HepG2 (cell line): ENCODE results near the gene SPCS1. TPM values are rescaled to one million over a fixed set of nuclear protein-coding genes. Genes with fewer than 3 reads are reported as not detected.

Source experiments
- ATAC-seq: fragments of 200-7000 bp; cut with Tn5 transposase; 3 replicates; pipeline ENCODE4 v1.9.1; 2020; ENCODE audit warnings: mild to moderate bottlenecking, moderate library complexity
- BruUV-seq: library from RNA; stranded (reverse); fragments of 400-500 nt; replicated peaks from 2 replicates; lab custom pipeline; 2021; lab: Mats Ljungman, UMichigan
- CTCF ChIA-PET: fragments of 300-600 bp; formaldehyde crosslinking; extraction: SDS; loops from one replicate; lab custom pipeline; 2021; ENCODE audit warnings: low total read pairs, inconsistent platforms, low intra/inter-chr PET ratio; lab: Yijun Ruan, JAX
- POLR2A ChIA-PET: fragments of 350-600 bp; sonication (Branson Sonifier 250); formaldehyde crosslinking; loops from one replicate; lab custom pipeline; 2020; ENCODE audit warnings: antibody characterized with exemption, inconsistent platforms; lab: Yijun Ruan, JAX
- DNase-seq: peaks from one replicate; pipeline ENCODE4 v3.0.0-alpha.2; 2015; ENCODE audit warnings: low spot score
- FAIRE-seq: peaks from 3 replicates; lab custom pipeline; 2011; peaks lifted over from hg19 to GRCh38; lab: Jason Lieb, UNC
- H2AFZ ChIP-seq: one replicate; pipeline ENCODE4 v1.6.1; 2011; ENCODE audit warnings: low read length, inconsistent platforms
- H3K27ac ChIP-seq: fragments of 300-600 bp; 3 replicates; pipeline ENCODE4 v1.8.0; 2011; ENCODE audit warnings: mixed run types, mild to moderate bottlenecking, mixed read lengths, low read length, inconsistent platforms; ENCODE audit not compliant: insufficient read depth; ENCODE audit errors: extremely low read length
- H3K27me3 ChIP-seq, 2 experiments: fragments of 200-600 bp in 1 of 2; 2 replicates in 1 of 2; 3 replicates in 1 of 2; pipeline versions ENCODE4 v1.6.0 to v1.8.0; 2011; ENCODE audit warnings: low read length in 2 of 2, mild to moderate bottlenecking in 2 of 2, moderate library complexity in 2 of 2, inconsistent platforms in 1 of 2; ENCODE audit not compliant: insufficient read depth in 2 of 2, control insufficient read depth in 1 of 2
- H3K36me3 ChIP-seq, 2 experiments: fragments of 200-600 bp in 1 of 2; replicated peaks in 1 of 2; 2 replicates in 1 of 2; 3 replicates in 1 of 2; pipeline versions ENCODE4 v1.5.1 to v1.8.0; 2011; ENCODE audit warnings: low read length in 2 of 2, inconsistent platforms in 1 of 2; ENCODE audit not compliant: insufficient read depth in 2 of 2, control insufficient read depth in 1 of 2
- H3K4me1 ChIP-seq: 2 replicates; pipeline ENCODE4 v1.5.1; 2012; ENCODE audit warnings: low read length, inconsistent platforms; ENCODE audit not compliant: insufficient read depth
- H3K4me2 ChIP-seq: 2 replicates; pipeline ENCODE4 v1.6.0; 2011; ENCODE audit warnings: low read depth, low read length, inconsistent platforms
- H3K4me3 ChIP-seq, 3 experiments: fragments of 200-600 bp in 1 of 3; sonication (generic), shearing (Covaris generic) in 1 of 3; replicated peaks in 1 of 3; 2 replicates each; pipeline ENCODE4 v1.5.1; 2011 to 2016; ENCODE audit warnings: low read length in 3 of 3, inconsistent platforms in 2 of 3, low read depth in 2 of 3, mild to moderate bottlenecking in 2 of 3, control low read depth in 1 of 3, mixed read lengths in 1 of 3; ENCODE audit not compliant: insufficient read depth in 1 of 3
- H3K79me2 ChIP-seq: one replicate; pipeline ENCODE4 v1.6.1; 2011; ENCODE audit warnings: low read length, inconsistent platforms; ENCODE audit not compliant: insufficient read depth
- H3K9ac ChIP-seq: 2 replicates; pipeline ENCODE4 v1.6.0; 2011; ENCODE audit warnings: mild to moderate bottlenecking, low read depth, low read length, inconsistent platforms; ENCODE audit not compliant: insufficient read depth
- H3K9me3 ChIP-seq: 2 replicates; pipeline ENCODE4 v1.5.1; 2012; ENCODE audit warnings: mild to moderate bottlenecking, low read length
- H4K20me1 ChIP-seq: 2 replicates; pipeline ENCODE4 v1.6.0; 2011; ENCODE audit warnings: inconsistent platforms, mild to moderate bottlenecking, low read length, moderate library complexity; ENCODE audit not compliant: insufficient read depth
- EP300 ChIP-seq, 3 experiments: sonication (generic) in 1 of 3; formaldehyde crosslinking in 1 of 3; IDR thresholded peaks; 2 replicates each; pipeline versions ENCODE4 v1.5.1 to v1.6.1; 2011 to 2020; ENCODE audit warnings: low read depth in 2 of 3, low read length in 2 of 3, borderline replicate concordance in 1 of 3, improper control_type of control experiment in 1 of 3, mild to moderate bottlenecking in 1 of 3, missing genetic modification reagents in 1 of 3, moderate library complexity in 1 of 3
- HIC2 ChIP-seq: sonication (generic); formaldehyde crosslinking; IDR thresholded peaks from 2 replicates; pipeline ENCODE4 v1.9.0; 2022; ENCODE audit warnings: low read depth, missing genetic modification reagents
- KAT2B ChIP-seq: fragments of 150-350 bp; IDR thresholded peaks from 2 replicates; pipeline ENCODE4 v1.6.1; 2014; ENCODE audit warnings: low read depth, low read length, borderline replicate concordance
- KMT2A ChIP-seq: sonication (generic); formaldehyde crosslinking; IDR thresholded peaks from 2 replicates; pipeline ENCODE4 v1.4.0; 2020; ENCODE audit warnings: missing genetic modification reagents
- MEF2D ChIP-seq: sonication (generic); formaldehyde crosslinking; IDR thresholded peaks from 2 replicates; pipeline ENCODE4 v1.5.1; 2020; ENCODE audit warnings: mild to moderate bottlenecking, missing genetic modification reagents
- NR2F6 ChIP-seq, 2 experiments: IDR thresholded peaks; 2 replicates each; pipeline ENCODE4 v1.6.1; 2016; ENCODE audit warnings: antibody characterized with exemption in 1 of 2, mild to moderate bottlenecking in 1 of 2
- PLSCR1 ChIP-seq: sonication (generic); formaldehyde crosslinking; IDR thresholded peaks from 2 replicates; pipeline ENCODE4 v1.5.0; 2020; ENCODE audit warnings: missing genetic modification reagents, mild to moderate bottlenecking, borderline replicate concordance
- POLR2A ChIP-seq, 2 experiments: IDR thresholded peaks; 2 replicates each; pipeline ENCODE4 v1.6.1; 2011; ENCODE audit warnings: low read depth in 2 of 2, low read length in 2 of 2, mild to moderate bottlenecking in 1 of 2, moderate library complexity in 1 of 2; ENCODE audit not compliant: insufficient read depth in 1 of 2
- RCOR2 ChIP-seq: IDR thresholded peaks from 2 replicates; pipeline ENCODE4 v1.6.1; 2016; ENCODE audit warnings: missing biosample characterization, missing genetic modification reagents
- SALL1 ChIP-seq: sonication (generic); formaldehyde crosslinking; IDR thresholded peaks from 2 replicates; pipeline ENCODE4 v1.8.0; 2022; ENCODE audit warnings: mild to moderate bottlenecking, missing genetic modification reagents
- SIX1 ChIP-seq: sonication (generic); formaldehyde crosslinking; IDR thresholded peaks from 2 replicates; pipeline ENCODE4 v1.4.0; 2020; ENCODE audit warnings: missing genetic modification reagents, borderline replicate concordance
- STAT5B ChIP-seq: sonication (generic); formaldehyde crosslinking; IDR thresholded peaks from 2 replicates; pipeline ENCODE4 v1.4.0; 2020; ENCODE audit warnings: missing genetic modification reagents
- TBX3 ChIP-seq: fragments of 450-650 bp; IDR thresholded peaks from 2 replicates; pipeline ENCODE4 v1.6.1; 2017; ENCODE audit warnings: antibody characterized with exemption, mild to moderate bottlenecking, inconsistent platforms, borderline replicate concordance
- THAP11 ChIP-seq: IDR thresholded peaks from 2 replicates; pipeline ENCODE4 v1.6.1; 2016; ENCODE audit warnings: missing biosample characterization, missing genetic modification reagents
- THAP7 ChIP-seq: sonication (generic); formaldehyde crosslinking; IDR thresholded peaks from 2 replicates; pipeline ENCODE4 v1.8.1; 2023; ENCODE audit warnings: mild to moderate bottlenecking, missing genetic modification reagents
- TSC22D2 ChIP-seq: sonication (generic); formaldehyde crosslinking; IDR thresholded peaks from 2 replicates; pipeline ENCODE4 v1.5.1; 2020; ENCODE audit warnings: missing genetic modification reagents, mild to moderate bottlenecking, borderline replicate concordance
- ZBTB7B ChIP-seq: sonication (generic); formaldehyde crosslinking; IDR thresholded peaks from 2 replicates; pipeline ENCODE4 v1.4.0; 2020; ENCODE audit warnings: missing genetic modification reagents
- ZFP90 ChIP-seq: sonication (generic); formaldehyde crosslinking; IDR thresholded peaks from 2 replicates; pipeline ENCODE4 v1.8.0; 2022; ENCODE audit warnings: missing genetic modification reagents, mild to moderate bottlenecking, inconsistent platforms, borderline replicate concordance
- ZNF232 ChIP-seq: sonication (generic); formaldehyde crosslinking; IDR thresholded peaks from 2 replicates; pipeline ENCODE4 v1.4.0; 2020; ENCODE audit warnings: missing genetic modification reagents, borderline replicate concordance
- ZNF576 ChIP-seq: sonication (generic); formaldehyde crosslinking; IDR thresholded peaks from 2 replicates; pipeline ENCODE4 v1.4.0; 2020; ENCODE audit warnings: mild to moderate bottlenecking, missing genetic modification reagents
- ZNF761 ChIP-seq: sonication (generic); formaldehyde crosslinking; conservative IDR thresholded peaks from 2 replicates; pipeline ENCODE4 v1.4.0; 2020; ENCODE audit warnings: mild to moderate bottlenecking, missing genetic modification reagents
- ZNF768 ChIP-seq: sonication (generic); formaldehyde crosslinking; IDR thresholded peaks from 2 replicates; pipeline ENCODE4 v1.4.0; 2020; ENCODE audit warnings: missing genetic modification reagents
- ZNF841 ChIP-seq: sonication (generic); formaldehyde crosslinking; IDR thresholded peaks from 2 replicates; pipeline ENCODE4 v1.8.1; 2023; ENCODE audit warnings: missing genetic modification reagents, borderline replicate concordance
- WGBS: methylation state at CpG from one replicate; pipeline ENCODE4 v1.1.6; 2017; ENCODE audit warnings: low lambda C conversion rate; 5-methylcytosine and 5-hydroxymethylcytosine counted together
- in situ Hi-C: cut with HindIII; loops from 2 replicates; pipeline ENCODE4 v1.10.0; 2017; ENCODE audit warnings: low pct_unique_long_range_greater_than_20kb; ENCODE audit not compliant: extremely low pct_ligation_motif_present
- intact Hi-C: fragments of 100-400 bp; cut with micrococcal nuclease; formaldehyde crosslinking; loops from one replicate; pipeline ENCODE4 v1.10.0; 2022; ENCODE audit not compliant: unreplicated experiment
- polyA plus RNA-seq, 8 experiments: library from polyadenylated mRNA; depleted of rRNA in 3 of 8; stranded (reverse) in 7 of 8; unstranded in 1 of 8; fragments of >200 nt; fragmentation: Illumina TruSeq in 4 of 8; extraction: Trizol in 4 of 8; gene quantifications; 2 replicates each; pipeline versions ENCODE4 v1.2.1 to v1.2.3, GENCODE V29; 2011 to 2016; ENCODE audit warnings: low read depth in 4 of 8, missing spikeins in 1 of 8, mixed read lengths in 1 of 8; ENCODE audit not compliant: insufficient read depth in 1 of 8
- total RNA-seq, 5 experiments: library from RNA; depleted of rRNA; stranded (reverse); fragments of >200 nt; fragmentation: Illumina TruSeq; extraction: Trizol; gene quantifications; 2 replicates each; pipeline ENCODE4 v1.2.3, GENCODE V29; 2016; ENCODE audit warnings: low read depth in 1 of 5

SPCS1 gene
- total and polyA plus RNA-seq, 2 of the 13 experiments (the other 11 are each of a cell fraction or from before 2014, with no cell fraction given) = 84.6 to 120 TPM

GRCh38 chr3:52705438-52705687 is 543 bp upstream of the SPCS1 start:
- peak overlapping the region; percentile 90 to 97 (median 95) for H3K4me3 ChIP-seq
- in situ Hi-C loops = no loop called here
- ATAC-seq (no peak), FAIRE-seq (no peak), DNase-seq (no peak)
- intact Hi-C loops = no loop called here
- H3K27me3 ChIP-seq = no peaks in the 10 kb centered on the region; a peak in 1 of 5 replicates
- WGBS = no CpG with 5 or more reads among the region's 25 CpGs
- H3K4me1 ChIP-seq = peaks cover 45% of the 10 kb centered on the region
- no TSS peak for BruUV-seq
- H3K36me3 ChIP-seq = peaks cover 0 to 5% of the 10 kb centered on the region in 2 experiments; a peak in 1 of 5 replicates
- peak overlapping the region; percentile 80 for H3K4me2 ChIP-seq
- peak overlapping the region; percentile 85 for H3K9ac ChIP-seq
- ChIA-PET CTCF (no interaction called here), POLR2A (interaction anchor here (0.5 to 6.5 kb wide), 12 partner anchors 15 to 732 kb away, joined by 3 to 118 read pairs (median 4); partner anchors contain the start of genes GNL3, NEK4, PBRM1 and STAB1)
- no peak overlapping the region for H2AFZ ChIP-seq
- H3K9me3 ChIP-seq = no peaks in the 10 kb centered on the region
- no peaks in the 10 kb centered on the region; the same call in 1 of the 2 replicates for H4K20me1 ChIP-seq
- peak overlapping the region; percentile 90 for H3K27ac ChIP-seq
- peaks cover 49% of the 10 kb centered on the region for H3K79me2 ChIP-seq
- TF ChIP-seq MEF2D (CRISPR knock-in tag) (no peak), ZNF576 (CRISPR knock-in tag) (no peak), RCOR2 (no peak), STAT5B (CRISPR knock-in tag) (no peak), TBX3 (no peak), THAP11 (CRISPR knock-in tag) (no peak), ZNF232 (no peak), ZBTB7B (CRISPR knock-in tag) (0 out of 2 replicates have a peak, but pooled peaks have one; percentile 62), EP300 (IDR thresholded peaks at IDR 0.05; ENCODE audit: low read depth in 2 of 2, low read length in 2 of 2) (no peak), EP300 (CRISPR knock-in tag; IDR thresholded peaks at IDR 0.05; ENCODE audit: borderline replicate concordance) (no peak), KMT2A (CRISPR knock-in tag) (no peak), THAP7 (CRISPR knock-in tag) (no peak), ZNF768 (peak; percentile 51; the same call in 1 of the 2 replicates), POLR2A (IDR thresholded peaks at IDR 0.05; ENCODE audit: insufficient read depth in 1 of 2, low read depth in 2 of 2, low read length in 2 of 2) (peak in 1 of 2 experiments; percentile 66; a peak in 2 of 4 replicates), ZNF761 (CRISPR knock-in tag) (no peak), SIX1 (CRISPR knock-in tag) (no peak), ZNF841 (CRISPR knock-in tag) (peak; percentile 38; the same call in 1 of the 2 replicates), TSC22D2 (CRISPR knock-in tag) (0 out of 2 replicates have a peak, but pooled peaks have one; percentile 51), HIC2 (CRISPR knock-in tag) (no peak), KAT2B (no peak), NR2F6 (IDR thresholded peaks at IDR 0.05) (no peak), NR2F6 (CRISPR knock-in tag; IDR thresholded peaks at IDR 0.05) (no peak), SALL1 (CRISPR knock-in tag) (no peak), ZFP90 (CRISPR knock-in tag) (no peak), PLSCR1 (0 out of 2 replicates have a peak, but pooled peaks have one; percentile 77)
